Activated CD4-positive, alpha-beta T cell treated with anti-CD3 and anti-CD28 coated beads, Interleukin-2, Interleukin-4, amounts not matched to agents 100 ng/mL and 50 ng/mL, durations not matched to agents 16 hours and 8 hours (primary cell): ENCODE results near the gene ZBTB20.

Experiments
- DNase-seq: peaks from one replicate; pipeline ENCODE4 v3.0.0-alpha.2; 2020; ENCODE audit warnings: low spot score

ZBTB20 gene

GRCh38 chr3:114525278-114525677 lies 621.8 kb downstream of the ZBTB20 start:
- DNase-seq: no peak

- DNase-seq: no peak
These were observed 627.7 kb downstream of the ZBTB20 start for GRCh38 chr3:114519415-114519814.

GRCh38 chr3:114518206-114518808 lies 628.8 kb downstream of the ZBTB20 start:
- DNase-seq: no peak

- DNase-seq: no peak
These were observed 636.9 kb downstream of the ZBTB20 start for GRCh38 chr3:114510201-114510600.

- no peak for DNase-seq
These were observed 637.3 kb downstream of the ZBTB20 start for GRCh38 chr3:114509756-114510155.

- no peak for DNase-seq
These were observed 638.1 kb downstream of the ZBTB20 start for GRCh38 chr3:114508976-114509375.

- no peak for DNase-seq
These were observed 638.9 kb downstream of the ZBTB20 start for GRCh38 chr3:114508208-114508607.

GRCh38 chr3:114506591-114507300 lies 640.3 kb downstream of the ZBTB20 start:
- no peak for DNase-seq

- DNase-seq: peak; percentile 19
These were observed 642.0 kb downstream of the ZBTB20 start for GRCh38 chr3:114504941-114505628.

GRCh38 chr3:114502204-114502603 lies 644.9 kb downstream of the ZBTB20 start:
- DNase-seq: no peak

GRCh38 chr3:114499976-114500375 lies 647.1 kb downstream of the ZBTB20 start:
- DNase-seq: peak; percentile 14

- DNase-seq: no peak
These were observed 648.3 kb downstream of the ZBTB20 start for GRCh38 chr3:114498539-114499370.

- no peak for DNase-seq
These were observed 650.2 kb downstream of the ZBTB20 start for GRCh38 chr3:114496874-114497273.

- DNase-seq: no peak
These were observed 650.6 kb downstream of the ZBTB20 start for GRCh38 chr3:114496466-114496865.

GRCh38 chr3:114496021-114496434 lies 651.1 kb downstream of the ZBTB20 start:
- DNase-seq: no peak

GRCh38 chr3:114494498-114494897 lies 652.6 kb downstream of the ZBTB20 start:
- DNase-seq: no peak

- no peak for DNase-seq
These were observed 656.3 kb downstream of the ZBTB20 start for GRCh38 chr3:114490829-114491228.

GRCh38 chr3:114487502-114487901 lies 659.6 kb downstream of the ZBTB20 start:
- no peak for DNase-seq

GRCh38 chr3:114484919-114485318 lies 662.2 kb downstream of the ZBTB20 start:
- DNase-seq: no peak

- DNase-seq: no peak
These were observed 666.0 kb downstream of the ZBTB20 start for GRCh38 chr3:114481113-114481512.

- no peak for DNase-seq
These were observed 666.6 kb downstream of the ZBTB20 start for GRCh38 chr3:114480442-114480841.

- DNase-seq: no peak
These were observed 668.3 kb downstream of the ZBTB20 start for GRCh38 chr3:114478801-114479200.
